GM23338 (cell line): Measurements from ENCODE around the gene TMEM178A. TPM values are rescaled to one million over a fixed set of nuclear protein-coding genes. Genes with fewer than 3 reads are reported as not detected.

Source experiments
- ATAC-seq: fragments of 200-7000 bp; cut with Tn5 transposase; 3 replicates; pipeline ENCODE4 v1.9.1; 2020
- DNase-seq: peaks from one replicate; pipeline ENCODE4 v3.0.0-alpha.2; 2015; ENCODE audit warnings: low spot score
- H2AFZ ChIP-seq: fragments of 200-600 bp; sonication (generic); 2 replicates; pipeline ENCODE4 v1.8.0; 2016; ENCODE audit warnings: antibody characterized with exemption, mild to moderate bottlenecking, moderate library complexity
- H3F3A ChIP-seq: fragments of 200-600 bp; sonication (generic); replicated peaks from 2 replicates; pipeline ENCODE4 v1.8.0; 2017; ENCODE audit warnings: antibody characterized with exemption, mixed run types, low read depth
- H3K27ac ChIP-seq: fragments of 200-600 bp; sonication (generic); 2 replicates; pipeline ENCODE4 v1.6.1; 2016; ENCODE audit warnings: low read depth
- H3K27me3 ChIP-seq: fragments of 200-600 bp; sonication (generic); 2 replicates; pipeline ENCODE4 v1.8.0; 2016; ENCODE audit warnings: mild to moderate bottlenecking, mixed run types, moderate library complexity; ENCODE audit not compliant: insufficient read depth
- H3K36me3 ChIP-seq: fragments of 200-600 bp; sonication (generic); 2 replicates; pipeline ENCODE4 v1.8.0; 2016; ENCODE audit warnings: mild to moderate bottlenecking; ENCODE audit not compliant: insufficient read depth
- H3K4me1 ChIP-seq: fragments of 200-600 bp; sonication (generic); 2 replicates; pipeline ENCODE4 v1.8.0; 2016; ENCODE audit warnings: mild to moderate bottlenecking, moderate library complexity; ENCODE audit not compliant: insufficient read depth
- H3K4me2 ChIP-seq: fragments of 200-600 bp; sonication (generic); 2 replicates; pipeline ENCODE4 v1.7.1; 2017; ENCODE audit warnings: mixed run types
- H3K4me3 ChIP-seq: fragments of 200-600 bp; sonication (generic); 2 replicates; pipeline ENCODE4 v1.6.1; 2016; ENCODE audit warnings: mixed run types
- H3K79me2 ChIP-seq: fragments of 200-600 bp; sonication (generic); replicated peaks from 2 replicates; pipeline ENCODE4 v1.8.0; 2017; ENCODE audit warnings: mild to moderate bottlenecking; ENCODE audit not compliant: insufficient read depth
- H3K9me2 ChIP-seq: fragments of 200-600 bp; sonication (generic); 2 replicates; pipeline ENCODE4 v1.8.0; 2017; ENCODE audit not compliant: insufficient read depth
- H4K20me1 ChIP-seq: fragments of 200-600 bp; sonication (generic); replicated peaks from 2 replicates; pipeline ENCODE4 v1.8.0; 2017; ENCODE audit warnings: mild to moderate bottlenecking; ENCODE audit not compliant: insufficient read depth
- H3K27ac Mint-ChIP-seq: 2 replicates; pipeline ENCODE4 v1.8.0; 2020; ENCODE audit warnings: inconsistent platforms, mild to moderate bottlenecking, moderate library complexity, mixed read lengths
- H3K27me3 Mint-ChIP-seq: 3 replicates; pipeline ENCODE4 v1.8.0; 2022; ENCODE audit warnings: low read depth, mild to moderate bottlenecking, moderate library complexity, mixed read lengths, inconsistent platforms; ENCODE audit not compliant: insufficient read depth, poor library complexity
- H3K36me3 Mint-ChIP-seq: 3 replicates; pipeline ENCODE4 v1.8.0; 2021; ENCODE audit warnings: low read depth, mild to moderate bottlenecking, inconsistent platforms, moderate library complexity, mixed read lengths
- H3K4me1 Mint-ChIP-seq: 3 replicates; pipeline ENCODE4 v1.8.0; 2020; ENCODE audit warnings: mild to moderate bottlenecking, inconsistent platforms, mixed read lengths
- H3K4me3 Mint-ChIP-seq: 3 replicates; pipeline ENCODE4 v1.8.0; 2021; ENCODE audit warnings: moderate library complexity, mild to moderate bottlenecking, inconsistent platforms, mixed read lengths
- H3K9me3 Mint-ChIP-seq: 3 replicates; pipeline ENCODE4 v1.8.0; 2020; ENCODE audit warnings: moderate library complexity, mild to moderate bottlenecking, inconsistent platforms, mixed read lengths
- ETS1 ChIP-seq: IDR thresholded peaks from 2 replicates; pipeline ENCODE4 v1.6.1; 2016; ENCODE audit warnings: antibody characterized with exemption
- EZH2 ChIP-seq: fragments of 200-600 bp; sonication (generic); IDR thresholded peaks from one replicate; pipeline ENCODE4 v1.8.0; 2017; ENCODE audit warnings: antibody characterized with exemption, mild to moderate bottlenecking, low read depth; ENCODE audit not compliant: unreplicated experiment
- EZH2phosphoT487 ChIP-seq: fragments of 200-600 bp; sonication (generic); IDR thresholded peaks from one replicate; pipeline ENCODE4 v1.8.1; 2018; ENCODE audit warnings: antibody characterized with exemption; ENCODE audit not compliant: unreplicated experiment
- JUNB ChIP-seq: IDR thresholded peaks from one replicate; pipeline ENCODE4 v1.6.1; 2016; ENCODE audit warnings: antibody characterized with exemption; ENCODE audit not compliant: unreplicated experiment
- NANOG ChIP-seq: IDR thresholded peaks from 2 replicates; pipeline ENCODE4 v1.6.1; 2016; ENCODE audit warnings: antibody characterized with exemption, borderline replicate concordance
- POLR2AphosphoS5 ChIP-seq: IDR thresholded peaks from 2 replicates; pipeline ENCODE4 v1.6.1; 2016; ENCODE audit warnings: antibody characterized with exemption, low read depth
- STAT1 ChIP-seq: IDR thresholded peaks from one replicate; pipeline ENCODE4 v1.6.1; 2016; ENCODE audit warnings: antibody characterized with exemption; ENCODE audit not compliant: unreplicated experiment
- ZNF114 ChIP-seq: fragments of 250-450 bp; sonication (Bioruptor Pico); IDR thresholded peaks from 2 replicates; pipeline ENCODE4 v1.5.0; 2020; ENCODE audit warnings: mild to moderate bottlenecking, moderate library complexity
- ZNF331 ChIP-seq: fragments of 250-450 bp; sonication (Bioruptor Pico); IDR thresholded peaks from 2 replicates; pipeline ENCODE4 v1.5.0; 2020; ENCODE audit warnings: low read depth, mild to moderate bottlenecking, moderate library complexity
- polyA plus RNA-seq: library from polyadenylated mRNA; unstranded; fragments of >200 nt; fragmentation: Nextera tagmentation; extraction: Ambion mirVana; gene quantifications from 2 replicates; pipeline ENCODE4 v1.2.1, GENCODE V29; 2016
- total RNA-seq: library from RNA; depleted of rRNA; stranded (reverse); fragments of >200 nt; shearing (Covaris generic); gene quantifications from 2 replicates; pipeline ENCODE4 v1.2.3, GENCODE V29; 2014
- TF ChIP-seq, protein P1 (sequence below), 2 experiments: fragments of 200-600 bp in 1 of 2; sonication (generic) in 1 of 2; conservative IDR thresholded peaks; 2 replicates each; pipeline versions ENCODE4 v1.5.1 to v1.6.1; 2016 to 2017; ENCODE audit warnings: antibody characterized with exemption in 2 of 2, low read depth in 2 of 2, mild to moderate bottlenecking in 2 of 2, moderate library complexity in 1 of 2
- TF ChIP-seq, protein P2 (sequence below): IDR thresholded peaks from one replicate; pipeline ENCODE4 v1.6.1; 2018; ENCODE audit warnings: antibody characterized with exemption; ENCODE audit not compliant: unreplicated experiment

TMEM178A gene
- total and polyA plus RNA-seq, 2 experiments from 2014 or later: 10.3 to 12.3 TPM

- peaks cover 5% of the 10 kb centered on the region; the same call in 1 of the 2 replicates for H3K36me3 ChIP-seq
- H3K27ac ChIP-seq: no peak overlapping the region
- peak overlapping the region; percentile 25; the same call in 1 of the 2 replicates for H3K27ac Mint-ChIP-seq
- H3K4me1 Mint-ChIP-seq: peaks cover 31% of the 10 kb centered on the region
- H3K9me2 ChIP-seq: no peaks in the 10 kb centered on the region; the same call in 1 of the 2 replicates
- no peaks in the 10 kb centered on the region for H3K27me3 ChIP-seq
- no peak for TF ChIP-seq ETS1
- TF ChIP-seq, protein P1, sequence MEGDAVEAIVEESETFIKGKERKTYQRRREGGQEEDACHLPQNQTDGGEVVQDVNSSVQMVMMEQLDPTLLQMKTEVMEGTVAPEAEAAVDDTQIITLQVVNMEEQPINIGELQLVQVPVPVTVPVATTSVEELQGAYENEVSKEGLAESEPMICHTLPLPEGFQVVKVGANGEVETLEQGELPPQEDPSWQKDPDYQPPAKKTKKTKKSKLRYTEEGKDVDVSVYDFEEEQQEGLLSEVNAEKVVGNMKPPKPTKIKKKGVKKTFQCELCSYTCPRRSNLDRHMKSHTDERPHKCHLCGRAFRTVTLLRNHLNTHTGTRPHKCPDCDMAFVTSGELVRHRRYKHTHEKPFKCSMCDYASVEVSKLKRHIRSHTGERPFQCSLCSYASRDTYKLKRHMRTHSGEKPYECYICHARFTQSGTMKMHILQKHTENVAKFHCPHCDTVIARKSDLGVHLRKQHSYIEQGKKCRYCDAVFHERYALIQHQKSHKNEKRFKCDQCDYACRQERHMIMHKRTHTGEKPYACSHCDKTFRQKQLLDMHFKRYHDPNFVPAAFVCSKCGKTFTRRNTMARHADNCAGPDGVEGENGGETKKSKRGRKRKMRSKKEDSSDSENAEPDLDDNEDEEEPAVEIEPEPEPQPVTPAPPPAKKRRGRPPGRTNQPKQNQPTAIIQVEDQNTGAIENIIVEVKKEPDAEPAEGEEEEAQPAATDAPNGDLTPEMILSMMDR (conservative IDR thresholded peaks at IDR 0.05; ENCODE audit: low read depth in 2 of 2): no peak
- no peak overlapping the region for H2AFZ ChIP-seq
- H3K27me3 Mint-ChIP-seq: no peaks in the 10 kb centered on the region
- H3F3A ChIP-seq: no peaks in the 10 kb centered on the region
- H3K4me1 ChIP-seq: peaks cover 32% of the 10 kb centered on the region
- ATAC-seq (no peak), DNase-seq (no peak)
- H3K36me3 Mint-ChIP-seq: peaks cover 68% of the 10 kb centered on the region
- no peak overlapping the region for H3K4me3 ChIP-seq
- 0 out of 2 replicates have a peak, but pooled peaks cover 3% of the 10 kb centered on the region for H4K20me1 ChIP-seq
- H3K4me2 ChIP-seq: peak overlapping the region; percentile 17; the same call in 1 of the 2 replicates
- peaks cover 19% of the 10 kb centered on the region for H3K79me2 ChIP-seq
- H3K4me3 Mint-ChIP-seq: no peak overlapping the region
- no peaks in the 10 kb centered on the region for H3K9me3 Mint-ChIP-seq
Observed at GRCh38 chr2:39734445-39734844, 68.7 kb downstream of the TMEM178A start.

GRCh38 chr2:39735648-39736047 is 69.9 kb downstream of the TMEM178A start:
- DNase-seq (no peak), ATAC-seq (no peak)
- peaks cover 71% of the 10 kb centered on the region for H3K36me3 Mint-ChIP-seq
- H3K27me3 Mint-ChIP-seq: no peaks in the 10 kb centered on the region
- H3K27me3 ChIP-seq: no peaks in the 10 kb centered on the region
- no peak overlapping the region for H3K4me3 ChIP-seq
- peaks cover 19% of the 10 kb centered on the region for H3K79me2 ChIP-seq
- H4K20me1 ChIP-seq: 0 out of 2 replicates have a peak, but pooled peaks cover 3% of the 10 kb centered on the region
- peaks cover 31% of the 10 kb centered on the region for H3K4me1 Mint-ChIP-seq
- no peak overlapping the region for H3K27ac ChIP-seq
- peaks cover 5% of the 10 kb centered on the region; the same call in 1 of the 2 replicates for H3K36me3 ChIP-seq
- no peaks in the 10 kb centered on the region for H3F3A ChIP-seq
- H3K4me3 Mint-ChIP-seq: no peak overlapping the region
- H3K9me3 Mint-ChIP-seq: no peaks in the 10 kb centered on the region
- H3K4me1 ChIP-seq: peaks cover 32% of the 10 kb centered on the region
- H2AFZ ChIP-seq: no peak overlapping the region
- H3K9me2 ChIP-seq: no peaks in the 10 kb centered on the region; the same call in 1 of the 2 replicates
- no peak overlapping the region for H3K27ac Mint-ChIP-seq
- H3K4me2 ChIP-seq: no peak overlapping the region
- TF ChIP-seq JUNB (no peak), EZH2phosphoT487 (no peak), EZH2 (no peak), ETS1 (no peak), NANOG (no peak), ZNF114 (CRISPR knock-in tag) (no peak), STAT1 (no peak), ZNF331 (CRISPR knock-in tag) (no peak), POLR2AphosphoS5 (no peak)
- TF ChIP-seq, protein P2, sequence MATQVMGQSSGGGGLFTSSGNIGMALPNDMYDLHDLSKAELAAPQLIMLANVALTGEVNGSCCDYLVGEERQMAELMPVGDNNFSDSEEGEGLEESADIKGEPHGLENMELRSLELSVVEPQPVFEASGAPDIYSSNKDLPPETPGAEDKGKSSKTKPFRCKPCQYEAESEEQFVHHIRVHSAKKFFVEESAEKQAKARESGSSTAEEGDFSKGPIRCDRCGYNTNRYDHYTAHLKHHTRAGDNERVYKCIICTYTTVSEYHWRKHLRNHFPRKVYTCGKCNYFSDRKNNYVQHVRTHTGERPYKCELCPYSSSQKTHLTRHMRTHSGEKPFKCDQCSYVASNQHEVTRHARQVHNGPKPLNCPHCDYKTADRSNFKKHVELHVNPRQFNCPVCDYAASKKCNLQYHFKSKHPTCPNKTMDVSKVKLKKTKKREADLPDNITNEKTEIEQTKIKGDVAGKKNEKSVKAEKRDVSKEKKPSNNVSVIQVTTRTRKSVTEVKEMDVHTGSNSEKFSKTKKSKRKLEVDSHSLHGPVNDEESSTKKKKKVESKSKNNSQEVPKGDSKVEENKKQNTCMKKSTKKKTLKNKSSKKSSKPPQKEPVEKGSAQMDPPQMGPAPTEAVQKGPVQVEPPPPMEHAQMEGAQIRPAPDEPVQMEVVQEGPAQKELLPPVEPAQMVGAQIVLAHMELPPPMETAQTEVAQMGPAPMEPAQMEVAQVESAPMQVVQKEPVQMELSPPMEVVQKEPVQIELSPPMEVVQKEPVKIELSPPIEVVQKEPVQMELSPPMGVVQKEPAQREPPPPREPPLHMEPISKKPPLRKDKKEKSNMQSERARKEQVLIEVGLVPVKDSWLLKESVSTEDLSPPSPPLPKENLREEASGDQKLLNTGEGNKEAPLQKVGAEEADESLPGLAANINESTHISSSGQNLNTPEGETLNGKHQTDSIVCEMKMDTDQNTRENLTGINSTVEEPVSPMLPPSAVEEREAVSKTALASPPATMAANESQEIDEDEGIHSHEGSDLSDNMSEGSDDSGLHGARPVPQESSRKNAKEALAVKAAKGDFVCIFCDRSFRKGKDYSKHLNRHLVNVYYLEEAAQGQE: no peak
- TF ChIP-seq, protein P1 (conservative IDR thresholded peaks at IDR 0.05; ENCODE audit: low read depth in 2 of 2): no peak
